H1 (cell line): ENCODE results near the gene SPPL3. TPM values are rescaled to one million over a fixed set of nuclear protein-coding genes. Genes with fewer than 3 reads are reported as not detected.

Source experiments
- E2F6 ChIP-seq: IDR thresholded peaks from 2 replicates; pipeline ENCODE4 v1.6.1; 2012; ENCODE audit warnings: inconsistent platforms
- GABPA ChIP-seq: IDR thresholded peaks from 2 replicates; pipeline ENCODE4 v1.6.1; 2011; ENCODE audit warnings: mild to moderate bottlenecking, low read length, moderate library complexity, borderline replicate concordance; ENCODE audit not compliant: insufficient read depth
- polyA plus RNA-seq, 7 experiments: library from polyadenylated mRNA; depleted of rRNA in 3 of 7; stranded (reverse) in 5 of 7; unstranded in 2 of 7; fragments of >200 nt in 5 of 7; fragments of 200-250 nt in 2 of 7; gene quantifications; 1 replicate in 5 of 7; 2 replicates in 1 of 7; 4 replicates in 1 of 7; pipeline versions ENCODE4 v1.2.1 to v1.2.3, GENCODE V29; 2011 to 2013; ENCODE audit warnings: missing spikeins in 2 of 7, mixed read lengths in 2 of 7
- total RNA-seq: library from RNA; stranded (reverse); fragmentation: NEBNext Ultra II Directional; extraction: Animal tissue kit (Norgen Biotek cat#: 25700); gene quantifications from 2 replicates; pipeline ENCODE4 v1.2.1, GENCODE V29; 2021
- TF ChIP-seq, protein P1 (sequence below): IDR thresholded peaks from 2 replicates; pipeline ENCODE4 v1.6.1; 2012; ENCODE audit warnings: low read length, inconsistent platforms

The SPPL3 gene
- total and polyA plus RNA-seq, 2 of the 8 experiments (the other 6 are each of a cell fraction or from before 2014, with no cell fraction given), result 27.3 to 48.4 TPM

DNA sequence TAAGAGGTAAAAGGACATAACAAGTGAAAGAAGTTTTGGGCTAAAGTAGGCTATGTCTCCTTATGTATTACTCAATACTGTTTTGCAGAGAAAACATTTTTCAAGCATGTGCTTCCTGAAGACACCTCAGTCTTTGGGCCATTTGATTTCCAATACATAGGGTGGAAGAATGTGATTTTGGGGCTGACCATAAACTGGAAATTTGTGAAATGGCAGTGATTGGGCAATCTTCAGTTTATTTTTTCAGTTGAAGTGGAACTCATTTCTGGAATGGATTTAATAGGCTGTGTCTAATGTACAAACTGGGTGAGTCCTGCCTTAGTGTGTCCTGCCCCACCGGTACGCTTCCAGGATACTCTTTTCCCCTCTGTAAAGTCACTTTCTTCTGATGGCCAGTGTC is 181.4 kb downstream of the SPPL3 start (continued):
- TF ChIP-seq, protein P1, sequence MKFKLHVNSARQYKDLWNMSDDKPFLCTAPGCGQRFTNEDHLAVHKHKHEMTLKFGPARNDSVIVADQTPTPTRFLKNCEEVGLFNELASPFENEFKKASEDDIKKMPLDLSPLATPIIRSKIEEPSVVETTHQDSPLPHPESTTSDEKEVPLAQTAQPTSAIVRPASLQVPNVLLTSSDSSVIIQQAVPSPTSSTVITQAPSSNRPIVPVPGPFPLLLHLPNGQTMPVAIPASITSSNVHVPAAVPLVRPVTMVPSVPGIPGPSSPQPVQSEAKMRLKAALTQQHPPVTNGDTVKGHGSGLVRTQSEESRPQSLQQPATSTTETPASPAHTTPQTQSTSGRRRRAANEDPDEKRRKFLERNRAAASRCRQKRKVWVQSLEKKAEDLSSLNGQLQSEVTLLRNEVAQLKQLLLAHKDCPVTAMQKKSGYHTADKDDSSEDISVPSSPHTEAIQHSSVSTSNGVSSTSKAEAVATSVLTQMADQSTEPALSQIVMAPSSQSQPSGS, result no peak
- TF ChIP-seq E2F6 (no peak), GABPA (no peak)
